HEK293T (cell line): ENCODE measurements around the gene HSPA1L.
A peak's percentile ranks its signal among the peaks of the same experiment; 100 is the strongest.

Experiments
- ARNT ChIP-seq: fragments of 450-650 bp; IDR thresholded peaks from 2 replicates; pipeline ENCODE4 v1.6.1; 2017; ENCODE audit warnings: mild to moderate bottlenecking
- FOXM1 ChIP-seq: fragments of 450-650 bp; IDR thresholded peaks from 2 replicates; pipeline ENCODE4 v1.6.1; 2017; ENCODE audit warnings: mild to moderate bottlenecking, borderline replicate concordance
- HDGF ChIP-seq: fragments of 450-650 bp; IDR thresholded peaks from 2 replicates; pipeline ENCODE4 v1.6.1; 2017; ENCODE audit warnings: antibody characterized with exemption, borderline replicate concordance
- L3MBTL2 ChIP-seq: fragments of 450-650 bp; conservative IDR thresholded peaks from 2 replicates; pipeline ENCODE4 v1.6.1; 2016; ENCODE audit warnings: mild to moderate bottlenecking
- SP1 ChIP-seq: fragments of 450-650 bp; IDR thresholded peaks from 2 replicates; pipeline ENCODE4 v1.6.1; 2017
- SUZ12 ChIP-seq: fragments of 450-650 bp; IDR thresholded peaks from 2 replicates; pipeline ENCODE4 v1.6.1; 2016; ENCODE audit warnings: mild to moderate bottlenecking
- TARDBP ChIP-seq: fragments of 450-650 bp; IDR thresholded peaks from 2 replicates; pipeline ENCODE4 v1.6.1; 2016

DNA sequence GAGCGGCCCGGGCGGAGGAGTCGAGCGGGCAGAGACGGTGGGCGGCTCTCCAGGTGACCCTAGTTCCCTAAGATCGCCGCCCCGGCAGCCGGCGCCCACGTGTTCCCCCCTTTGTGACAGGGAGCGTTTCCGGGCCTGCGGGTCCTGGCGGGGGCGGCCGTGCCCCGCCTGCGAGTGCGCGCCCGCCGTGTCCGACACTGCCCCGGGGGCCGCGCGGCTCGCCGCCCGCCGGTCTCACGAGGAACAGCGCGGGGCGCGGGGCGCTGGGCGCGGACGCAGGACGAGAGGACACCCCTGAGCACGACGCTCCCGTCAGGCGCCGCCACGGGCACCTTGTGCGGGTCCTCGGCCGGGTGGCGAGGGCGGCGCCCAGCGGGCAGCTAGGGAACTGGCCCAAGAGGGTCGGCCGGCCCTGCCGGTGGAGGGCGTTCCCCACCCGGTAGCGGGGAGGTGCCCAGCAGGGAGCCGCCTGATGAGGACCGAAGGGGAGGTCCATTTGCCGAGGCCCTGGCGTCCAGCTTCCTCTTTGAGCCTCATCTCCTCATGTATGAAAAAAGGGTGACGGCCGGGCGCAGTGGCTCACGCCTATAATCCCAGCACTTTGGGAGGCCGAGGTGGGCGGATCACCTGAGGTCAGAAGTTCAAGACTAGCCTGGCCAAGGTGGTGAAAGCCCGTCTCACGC lies 19.3 kb downstream of the HSPA1L start, which contains the start of gene VARS1:
- TF ChIP-seq ARNT, result peak; percentile 92; the same call in 1 of the 2 replicates
- TF ChIP-seq TARDBP, result no peak
- no peak for TF ChIP-seq HDGF
- no peak for TF ChIP-seq SUZ12
- no peak for TF ChIP-seq SP1
- peak; percentile 81 for TF ChIP-seq FOXM1
- peak; percentile 51; the same call in 1 of the 2 replicates for TF ChIP-seq L3MBTL2
